WI38 (cell line): ENCODE data around the gene KRTAP5-1.

Source experiments
- H3K4me3 ChIP-seq: 2 replicates; pipeline ENCODE4 v1.5.1; 2011; ENCODE audit warnings: low read depth, mild to moderate bottlenecking, control low read depth, low read length
- TF ChIP-seq, protein P1 (sequence below): IDR thresholded peaks from 2 replicates; pipeline ENCODE4 v1.5.1; 2012; ENCODE audit warnings: low read depth, mild to moderate bottlenecking, control low read depth, low read length

KRTAP5-1 gene

DNA sequence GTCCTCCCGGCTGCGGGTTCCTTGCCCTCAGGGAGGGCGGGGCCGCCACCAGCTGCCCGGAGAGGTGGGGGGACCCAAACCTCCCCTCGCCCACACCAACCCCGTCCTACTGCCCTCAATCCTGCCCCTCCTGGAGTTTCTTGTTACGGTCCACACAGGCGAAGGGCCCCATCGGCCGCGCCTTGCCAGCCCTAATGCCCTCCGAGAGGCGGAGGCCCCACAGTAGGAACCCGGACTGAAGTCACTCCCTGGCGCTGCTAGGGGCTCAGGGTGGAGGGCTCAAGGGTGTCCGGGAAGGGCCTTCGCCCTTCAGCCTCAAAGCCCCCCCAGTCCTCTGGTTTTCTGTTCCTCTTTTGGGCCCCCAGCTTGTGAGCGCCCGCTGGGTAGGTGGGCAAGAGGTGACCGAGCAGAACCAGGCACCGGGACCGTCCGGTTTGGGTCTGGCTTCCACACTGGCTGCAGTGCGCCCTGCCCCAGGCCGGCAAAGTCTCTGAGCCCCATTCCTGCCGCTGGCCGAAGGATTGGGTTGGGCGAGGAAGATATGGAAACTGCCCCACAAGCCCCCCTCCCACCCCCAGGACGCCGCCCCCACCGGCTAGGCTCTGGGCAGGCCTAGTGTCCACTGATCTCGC, 37.5 kb downstream of the KRTAP5-1 start:
- H3K4me3 ChIP-seq, result no peak overlapping the region
- TF ChIP-seq, protein P1, sequence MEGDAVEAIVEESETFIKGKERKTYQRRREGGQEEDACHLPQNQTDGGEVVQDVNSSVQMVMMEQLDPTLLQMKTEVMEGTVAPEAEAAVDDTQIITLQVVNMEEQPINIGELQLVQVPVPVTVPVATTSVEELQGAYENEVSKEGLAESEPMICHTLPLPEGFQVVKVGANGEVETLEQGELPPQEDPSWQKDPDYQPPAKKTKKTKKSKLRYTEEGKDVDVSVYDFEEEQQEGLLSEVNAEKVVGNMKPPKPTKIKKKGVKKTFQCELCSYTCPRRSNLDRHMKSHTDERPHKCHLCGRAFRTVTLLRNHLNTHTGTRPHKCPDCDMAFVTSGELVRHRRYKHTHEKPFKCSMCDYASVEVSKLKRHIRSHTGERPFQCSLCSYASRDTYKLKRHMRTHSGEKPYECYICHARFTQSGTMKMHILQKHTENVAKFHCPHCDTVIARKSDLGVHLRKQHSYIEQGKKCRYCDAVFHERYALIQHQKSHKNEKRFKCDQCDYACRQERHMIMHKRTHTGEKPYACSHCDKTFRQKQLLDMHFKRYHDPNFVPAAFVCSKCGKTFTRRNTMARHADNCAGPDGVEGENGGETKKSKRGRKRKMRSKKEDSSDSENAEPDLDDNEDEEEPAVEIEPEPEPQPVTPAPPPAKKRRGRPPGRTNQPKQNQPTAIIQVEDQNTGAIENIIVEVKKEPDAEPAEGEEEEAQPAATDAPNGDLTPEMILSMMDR, result no peak

DNA sequence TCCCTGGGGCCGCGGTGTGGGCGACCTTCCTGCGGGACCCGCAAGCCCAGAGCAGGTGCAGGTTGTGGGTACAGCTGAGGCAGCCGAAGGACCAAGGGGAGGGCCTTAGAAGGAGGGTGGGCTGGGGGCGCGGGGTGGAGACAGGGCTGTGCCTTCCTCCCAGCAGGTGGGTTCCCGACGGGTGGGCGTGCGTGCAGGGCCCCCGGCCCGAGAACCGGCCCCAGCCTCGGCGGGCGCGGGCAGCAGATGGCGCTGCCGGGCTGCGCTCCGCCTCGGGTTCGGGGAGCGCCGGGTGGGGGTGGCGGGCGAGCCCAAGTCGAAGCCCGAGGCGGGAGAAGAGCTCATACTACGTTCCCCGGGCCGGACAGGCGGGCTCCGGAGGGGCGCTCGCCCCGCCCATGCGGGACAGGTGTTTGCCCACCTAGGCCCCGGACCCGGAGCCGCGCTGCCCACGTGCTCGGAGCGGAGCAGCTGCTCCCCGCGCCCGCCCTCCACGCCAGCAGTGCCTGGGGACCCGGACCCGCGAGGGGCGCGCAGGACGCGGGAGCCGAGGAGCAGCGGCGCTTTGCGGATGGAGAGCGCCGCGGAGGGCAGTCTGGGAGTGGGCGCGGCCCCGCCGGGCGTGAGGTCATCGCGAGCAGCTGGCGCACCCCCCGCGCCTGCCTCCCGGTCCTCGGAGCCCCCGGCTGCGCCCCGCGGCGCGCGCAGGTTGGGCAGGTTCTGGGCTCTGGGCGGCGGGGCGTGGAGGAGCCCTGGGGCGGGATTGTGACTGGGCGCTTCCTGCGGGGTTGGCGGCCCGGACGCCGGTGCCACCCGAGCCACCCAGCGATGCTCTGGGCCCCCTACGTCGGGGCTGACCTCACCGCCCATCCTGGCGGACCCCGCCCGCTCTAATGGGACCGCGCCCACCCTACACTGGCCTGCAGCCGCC, 38.3 kb downstream of the KRTAP5-1 start:
- TF ChIP-seq, protein P1, result peak; percentile 55
- peak overlapping the region; percentile 23; the same call in 1 of the 2 replicates for H3K4me3 ChIP-seq

DNA sequence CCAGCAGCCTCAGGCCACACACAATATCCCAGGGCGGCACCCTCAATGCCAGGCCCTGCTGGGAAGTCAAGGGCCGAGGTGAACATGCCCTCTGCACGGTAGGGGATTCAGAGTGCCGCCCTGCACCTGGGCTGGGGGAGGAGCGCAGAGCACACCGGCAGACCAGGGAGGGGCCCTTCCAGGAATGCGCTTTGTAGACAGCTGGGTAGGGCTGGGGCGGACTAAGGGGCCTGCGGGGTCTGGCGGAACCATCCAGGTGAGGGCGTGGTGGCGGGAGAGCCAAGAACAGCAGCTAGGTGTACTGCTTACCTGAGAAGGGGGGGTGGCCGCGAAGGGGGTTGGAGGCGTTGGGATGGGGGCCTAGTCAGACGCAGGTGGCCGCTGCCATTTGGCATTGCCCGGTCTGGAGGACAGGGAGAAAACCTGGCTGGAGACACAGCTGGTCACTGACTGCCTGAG, 39.0 kb downstream of the KRTAP5-1 start:
- H3K4me3 ChIP-seq, result no peak overlapping the region
- TF ChIP-seq, protein P1, result no peak

DNA sequence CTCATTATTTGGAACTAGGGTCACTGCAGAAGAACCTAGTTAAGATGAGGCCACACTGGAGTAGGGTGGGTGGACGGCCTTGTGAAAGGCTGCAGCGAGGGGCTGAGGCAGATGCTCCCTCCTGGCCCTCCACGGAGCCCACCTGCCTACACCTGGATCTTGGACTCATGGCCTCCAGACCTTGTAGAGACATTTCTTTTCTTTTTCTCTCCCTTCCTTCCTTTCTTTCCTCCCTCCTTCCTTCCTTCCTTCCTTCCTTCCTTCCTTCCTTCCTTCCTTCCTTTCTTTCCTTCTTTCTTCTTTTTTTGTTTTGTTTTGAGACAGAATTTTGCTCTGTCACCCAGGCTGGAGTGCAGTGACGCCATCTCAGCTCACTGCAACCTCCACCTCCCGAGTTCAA, 39.7 kb downstream of the KRTAP5-1 start:
- TF ChIP-seq, protein P1, result no peak
- H3K4me3 ChIP-seq, result no peak overlapping the region

DNA sequence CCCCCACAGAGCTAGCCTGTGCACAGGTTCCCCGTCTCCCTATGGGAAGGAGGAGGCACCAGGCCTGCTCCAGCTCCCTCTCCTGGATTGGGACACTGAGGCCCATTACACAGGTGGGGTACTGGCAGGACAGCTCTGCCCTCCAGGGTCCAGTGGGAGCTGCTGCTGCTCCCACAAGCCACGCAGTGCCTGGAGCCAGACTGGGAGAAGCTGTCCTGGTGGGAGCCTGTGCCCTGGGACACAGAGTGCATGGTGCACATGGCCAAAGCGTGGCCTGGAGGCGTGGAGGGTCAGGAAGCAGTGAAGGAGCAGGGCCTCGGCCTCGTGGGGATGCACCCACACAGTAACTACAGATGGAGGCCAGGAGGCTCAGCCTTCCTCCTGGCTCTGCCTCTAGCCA, 40.5 kb downstream of the KRTAP5-1 start:
- H3K4me3 ChIP-seq, result no peak overlapping the region

DNA sequence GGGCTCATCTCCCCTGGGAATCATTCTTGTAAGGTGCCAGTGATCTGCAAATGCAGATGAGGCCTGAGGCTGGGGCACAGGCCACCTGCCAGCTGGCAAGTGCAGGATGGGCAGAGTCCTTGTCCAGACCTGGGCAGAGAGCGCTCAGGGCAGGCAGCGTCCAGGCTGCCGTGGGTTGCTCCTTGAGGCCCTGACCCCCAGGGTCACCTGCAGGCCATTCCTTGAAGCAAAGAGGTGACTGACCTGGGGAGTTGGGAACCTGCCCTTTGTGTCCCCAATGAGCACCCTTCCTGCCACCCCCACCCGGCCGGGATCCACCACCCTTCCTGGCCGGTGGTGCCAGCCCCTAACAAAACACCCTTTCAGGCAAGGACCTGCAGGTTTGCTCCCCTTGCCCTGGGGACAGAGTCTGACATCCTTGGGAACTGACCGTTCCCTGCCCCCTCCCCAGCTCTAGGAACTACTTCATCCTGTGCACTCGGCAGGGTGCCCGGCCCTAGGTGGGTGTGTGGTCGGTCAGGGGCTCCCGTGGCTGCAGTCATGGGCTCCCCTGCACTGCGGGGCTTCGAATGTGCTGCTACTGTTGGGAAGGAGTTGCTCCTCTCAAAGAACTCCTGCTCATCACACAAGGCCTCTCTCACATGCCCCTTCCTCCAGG, 41.3 kb downstream of the KRTAP5-1 start:
- no peak overlapping the region for H3K4me3 ChIP-seq
- TF ChIP-seq, protein P1, result no peak

More for the DNA sequence above, 40.5 kb downstream of the KRTAP5-1 start:
- TF ChIP-seq, protein P1, result no peak
